Measurements from ENCODE around the gene BCAM.

Gene BCAM

GRCh38 chr19:44808463-44809371, at the start of gene BCAM:
BCAM (plus strand) TSS chr19:44809103; CDS start chr19:44809125, 22 bp downstream.
- DNase-seq (ENCODE audit: extremely low read depth, insufficient read length), result no peak
- H3K4me3 ChIP-seq (replicated peaks; ENCODE audit: low read depth, low read length), result no peak within 1 kb of the TSS
- no peaks in the 10 kb centered on the region for H3K36me3 ChIP-seq (ENCODE audit: control insufficient read depth, insufficient read depth, low read length)
- no peak for TF ChIP-seq CTCF (IDR thresholded peaks at IDR 0.05; ENCODE audit: insufficient read depth, low read length, poor library complexity, severe bottlenecking)
- H3K27me3 ChIP-seq (replicated peaks; ENCODE audit: control insufficient read depth, insufficient read depth, low read length), result no peaks in the 10 kb centered on the region; the same call in 1 of the 2 replicates

- peaks cover 10% of the 10 kb centered on the region for H3K36me3 ChIP-seq (ENCODE audit: control insufficient read depth, insufficient read depth, low read length)
- no peak for DNase-seq (ENCODE audit: extremely low read depth, insufficient read length)
- TF ChIP-seq CTCF (IDR thresholded peaks at IDR 0.05; ENCODE audit: insufficient read depth, low read length, poor library complexity, severe bottlenecking), result no peak
- no peak overlapping the region for H3K4me3 ChIP-seq (replicated peaks; ENCODE audit: low read depth, low read length)
- no peaks in the 10 kb centered on the region for H3K27me3 ChIP-seq (replicated peaks; ENCODE audit: control insufficient read depth, insufficient read depth, low read length)
Observed at GRCh38 chr19:44762038-44762437, 46.9 kb upstream of the BCAM start.

- TF ChIP-seq CTCF (IDR thresholded peaks at IDR 0.05; ENCODE audit: insufficient read depth, low read length, poor library complexity, severe bottlenecking), result no peak
- no peak for DNase-seq (ENCODE audit: extremely low read depth, insufficient read length)
- H3K27me3 ChIP-seq (replicated peaks; ENCODE audit: control insufficient read depth, insufficient read depth, low read length), result no peaks in the 10 kb centered on the region
- H3K4me3 ChIP-seq (replicated peaks; ENCODE audit: low read depth, low read length), result no peak overlapping the region
- H3K36me3 ChIP-seq (ENCODE audit: control insufficient read depth, insufficient read depth, low read length), result no peaks in the 10 kb centered on the region; the same call in 1 of the 2 replicates
Observed at GRCh38 chr19:44765033-44765948, 43.6 kb upstream of the BCAM start.

GRCh38 chr19:44765949-44766335, 43.0 kb upstream of the BCAM start:
- H3K4me3 ChIP-seq (replicated peaks; ENCODE audit: low read depth, low read length), result no peak overlapping the region
- TF ChIP-seq CTCF (IDR thresholded peaks at IDR 0.05; ENCODE audit: insufficient read depth, low read length, poor library complexity, severe bottlenecking), result no peak
- no peaks in the 10 kb centered on the region for H3K27me3 ChIP-seq (replicated peaks; ENCODE audit: control insufficient read depth, insufficient read depth, low read length)
- H3K36me3 ChIP-seq (ENCODE audit: control insufficient read depth, insufficient read depth, low read length), result no peaks in the 10 kb centered on the region
- no peak for DNase-seq (ENCODE audit: extremely low read depth, insufficient read length)

- Histone ChIP-seq H3K36me3 (ENCODE audit: control insufficient read depth, insufficient read depth, low read length) (no peaks in the 10 kb centered on the region), H3K4me3 (replicated peaks; ENCODE audit: low read depth, low read length) (no peak overlapping the region), H3K27me3 (replicated peaks; ENCODE audit: control insufficient read depth, insufficient read depth, low read length) (no peaks in the 10 kb centered on the region)
- DNase-seq (ENCODE audit: extremely low read depth, insufficient read length), result no peak
- no peak for TF ChIP-seq CTCF (IDR thresholded peaks at IDR 0.05; ENCODE audit: insufficient read depth, low read length, poor library complexity, severe bottlenecking)
Observed at GRCh38 chr19:44767295-44768180, 41.4 kb upstream of the BCAM start.

All from GM06990 (cell line).